ENCODE results near the gene DEF6. TPM values are rescaled to one million over a fixed set of nuclear protein-coding genes. Genes with fewer than 3 reads are reported as not detected.

DEF6 gene
- total and polyA plus RNA-seq, 2 experiments from 2014 or later: 5.1 to 7.2 TPM

- H3K4me1 Mint-ChIP-seq: no peaks in the 10 kb centered on the region
- H3K27ac Mint-ChIP-seq: peak overlapping the region; percentile 45; the same call in 1 of the 2 replicates
- peaks cover 4% of the 10 kb centered on the region for H3K27me3 Mint-ChIP-seq (ENCODE audit: insufficient read depth, low read depth, poor library complexity)
- peaks cover 4% of the 10 kb centered on the region; the same call in 1 of the 2 replicates for H4K20me1 ChIP-seq (replicated peaks; ENCODE audit: insufficient read depth)
- H3K4me3 ChIP-seq: no peak overlapping the region
- H3K36me3 Mint-ChIP-seq (ENCODE audit: low read depth): no peaks in the 10 kb centered on the region
- no peak overlapping the region for H3K4me3 Mint-ChIP-seq
- H3K27me3 ChIP-seq (ENCODE audit: insufficient read depth): no peaks in the 10 kb centered on the region
- H3K27ac ChIP-seq (ENCODE audit: low read depth): no peak overlapping the region
- no peak for TF ChIP-seq ZNF114 (CRISPR knock-in tag; IDR thresholded peaks at IDR 0.05)
- TF ChIP-seq JUNB (IDR thresholded peaks at IDR 0.05; ENCODE audit: unreplicated experiment): no peak
- TF ChIP-seq EZH2phosphoT487 (IDR thresholded peaks at IDR 0.05; ENCODE audit: unreplicated experiment): no peak
- TF ChIP-seq CTCF (conservative IDR thresholded peaks at IDR 0.05; ENCODE audit: low read depth in 2 of 2): no peak
- no peak for TF ChIP-seq CREB1 (CRISPR knock-in tag; IDR thresholded peaks at IDR 0.05; ENCODE audit: low read depth)
- TF ChIP-seq ETS1 (IDR thresholded peaks at IDR 0.05): no peak
- no peak for TF ChIP-seq EZH2 (IDR thresholded peaks at IDR 0.05; ENCODE audit: low read depth, unreplicated experiment)
- TF ChIP-seq POLR2AphosphoS5 (IDR thresholded peaks at IDR 0.05; ENCODE audit: low read depth): no peak
- TF ChIP-seq REST (IDR thresholded peaks at IDR 0.05; ENCODE audit: unreplicated experiment): no peak
- no peak for TF ChIP-seq ZNF331 (CRISPR knock-in tag; IDR thresholded peaks at IDR 0.05; ENCODE audit: low read depth)
- TF ChIP-seq ZNF462 (CRISPR knock-in tag; IDR thresholded peaks at IDR 0.05): no peak
- H3K36me3 ChIP-seq (ENCODE audit: insufficient read depth): no peaks in the 10 kb centered on the region
- ATAC-seq (no peak), DNase-seq (ENCODE audit: low spot score) (no peak)
- no peaks in the 10 kb centered on the region for H3K79me2 ChIP-seq (replicated peaks; ENCODE audit: insufficient read depth)
- H3K4me1 ChIP-seq (ENCODE audit: insufficient read depth): no peaks in the 10 kb centered on the region
- no peaks in the 10 kb centered on the region for H3K9me3 Mint-ChIP-seq
- no peak overlapping the region for H3K4me2 ChIP-seq
- no peaks in the 10 kb centered on the region for H3F3A ChIP-seq (replicated peaks; ENCODE audit: low read depth)
- H2AFZ ChIP-seq: no peak overlapping the region
- no peaks in the 10 kb centered on the region for H3K9me2 ChIP-seq (ENCODE audit: insufficient read depth)
These were observed 18.9 kb upstream of the DEF6 start for GRCh38 chr6:35278708-35279107.

Data from GM23338 (cell line).